H1 (cell line): ENCODE measurements around the gene MTPN.

Source experiments
- CBX5 ChIP-seq: fragments of 300-800, 300-1000 bp; sonication (generic); IDR thresholded peaks from 2 replicates; pipeline ENCODE4 v1.7.1; 2016; ENCODE audit warnings: antibody characterized with exemption, low read length, low read depth
- CHD1 ChIP-seq: IDR thresholded peaks from 2 replicates; pipeline ENCODE4 v1.6.1; 2012; ENCODE audit warnings: low read depth, low read length, improper control_type of control experiment
- CTCF ChIP-seq, 3 experiments: IDR thresholded peaks; 1 replicate in 2 of 3; 2 replicates in 1 of 3; pipeline versions ENCODE4 v1.5.1 to v1.6.1; 2011; ENCODE audit warnings: low read length in 3 of 3, mild to moderate bottlenecking in 3 of 3, inconsistent platforms in 2 of 3, low read depth in 1 of 3, moderate library complexity in 1 of 3; ENCODE audit not compliant: insufficient read depth in 1 of 3; ENCODE audit errors: control extremely low read depth in 1 of 3
- EP300 ChIP-seq, 2 experiments: IDR thresholded peaks; 1 replicate in 1 of 2; 2 replicates in 1 of 2; pipeline ENCODE4 v1.6.1; 2011 to 2012; ENCODE audit warnings: low read depth in 2 of 2, low read length in 2 of 2, mild to moderate bottlenecking in 2 of 2, borderline replicate concordance in 1 of 2, inconsistent platforms in 1 of 2, moderate library complexity in 1 of 2
- JUN ChIP-seq: IDR thresholded peaks from 2 replicates; pipeline ENCODE4 v1.6.1; 2011; ENCODE audit warnings: low read depth, mild to moderate bottlenecking, improper control_type of control experiment, low read length
- MAFK ChIP-seq: IDR thresholded peaks from 2 replicates; pipeline ENCODE4 v1.6.1; 2012; ENCODE audit warnings: low read depth, mild to moderate bottlenecking, improper control_type of control experiment, low read length
- MAX ChIP-seq: IDR thresholded peaks from 2 replicates; pipeline ENCODE4 v1.6.1; 2012; ENCODE audit warnings: inconsistent platforms
- POLR2A ChIP-seq, 2 experiments: IDR thresholded peaks; 1 replicate in 1 of 2; 2 replicates in 1 of 2; pipeline ENCODE4 v1.6.1; 2011; ENCODE audit warnings: low read depth in 2 of 2, low read length in 2 of 2, mild to moderate bottlenecking in 2 of 2; ENCODE audit errors: control extremely low read depth in 1 of 2
- RAD21 ChIP-seq, 2 experiments: IDR thresholded peaks in 1 of 2; conservative IDR thresholded peaks in 1 of 2; 2 replicates each; pipeline ENCODE4 v1.6.1; 2011; ENCODE audit warnings: low read depth in 2 of 2, low read length in 2 of 2, improper control_type of control experiment in 1 of 2, inconsistent platforms in 1 of 2, mild to moderate bottlenecking in 1 of 2, moderate library complexity in 1 of 2
- SIRT6 ChIP-seq: IDR thresholded peaks from one replicate; pipeline ENCODE4 v1.7.1; 2012; ENCODE audit warnings: low read length, inconsistent platforms
- TAF1 ChIP-seq: IDR thresholded peaks from 2 replicates; pipeline ENCODE4 v1.6.1; 2011; ENCODE audit warnings: mild to moderate bottlenecking, low read depth, low read length

GRCh38 chr7:136016649-136017395 lies 39.7 kb upstream of the MTPN start:
- TF ChIP-seq CTCF (IDR thresholded peaks at IDR 0.05; ENCODE audit: control extremely low read depth in 1 of 3, insufficient read depth in 1 of 3, low read depth in 1 of 3, low read length in 3 of 3) (no peak), POLR2A (IDR thresholded peaks at IDR 0.05; ENCODE audit: control extremely low read depth in 1 of 2, low read depth in 2 of 2, low read length in 2 of 2) (no peak), CBX5 (no peak), TAF1 (no peak), MAFK (no peak), MAX (no peak), EP300 (IDR thresholded peaks at IDR 0.05; ENCODE audit: borderline replicate concordance in 1 of 2, low read depth in 2 of 2, low read length in 2 of 2) (no peak), SIRT6 (no peak), JUN (no peak), CHD1 (no peak), RAD21 (IDR thresholded peaks at IDR 0.05 in 1 of 2, conservative IDR thresholded peaks at IDR 0.05 in 1 of 2; ENCODE audit: low read depth in 2 of 2, low read length in 2 of 2) (no peak)
